Transverse colon (tissue), 4 donors: ENCODE measurements around the gene EXOC6.

Source experiments
- POLR2A ChIP-seq: fragments of 450-650 bp; IDR thresholded peaks from one replicate; pipeline ENCODE4 v1.6.1; 2016; ENCODE audit warnings: antibody characterized with exemption, mild to moderate bottlenecking, moderate library complexity
- POLR2AphosphoS5 ChIP-seq, 3 donors: sonication (generic); formaldehyde crosslinking; IDR thresholded peaks; one replicate each; pipeline ENCODE4 v1.6.1; 2016; ENCODE audit warnings: antibody characterized with exemption in 3 of 3
- TF ChIP-seq, protein P1 (sequence below), 5 experiments: fragments of 200-600 bp in 3 of 5; fragments of 450-650 bp in 2 of 5; sonication (generic) in 3 of 5; IDR thresholded peaks; 1 replicate in 2 of 5; 2 replicates in 3 of 5; pipeline ENCODE4 v1.5.1; 2016 to 2017; ENCODE audit warnings: antibody characterized with exemption in 5 of 5, inconsistent platforms in 3 of 5, mild to moderate bottlenecking in 2 of 5, moderate library complexity in 1 of 5

DNA sequence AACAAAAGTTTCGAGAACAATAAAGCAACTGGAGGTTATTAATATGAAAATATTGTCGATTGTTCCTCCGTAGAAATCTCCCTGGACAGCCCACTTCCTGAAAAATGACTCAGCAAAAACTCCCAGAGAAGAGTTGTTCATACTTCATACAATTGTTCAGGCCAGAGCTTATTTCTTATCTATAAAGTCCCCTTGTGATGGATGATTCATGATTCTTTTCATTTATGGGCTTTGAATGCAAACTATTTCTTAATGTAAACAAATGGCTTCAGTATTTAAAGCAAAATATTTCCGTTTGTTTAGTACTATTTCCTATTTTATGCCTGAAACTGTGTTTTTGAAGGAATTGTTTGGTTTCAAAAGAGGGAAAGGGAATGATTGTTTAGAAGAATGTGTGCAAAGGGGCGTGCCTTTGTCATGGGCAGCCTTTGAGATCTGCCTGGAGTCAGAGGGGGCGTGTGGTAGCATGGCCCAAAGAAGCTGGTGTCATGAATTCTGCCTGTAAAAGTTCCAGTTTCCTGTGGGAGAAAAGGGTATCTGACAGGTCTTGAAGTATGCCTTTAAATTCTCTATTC is 26.2 kb upstream of the EXOC6 start:
- TF ChIP-seq, protein P1, sequence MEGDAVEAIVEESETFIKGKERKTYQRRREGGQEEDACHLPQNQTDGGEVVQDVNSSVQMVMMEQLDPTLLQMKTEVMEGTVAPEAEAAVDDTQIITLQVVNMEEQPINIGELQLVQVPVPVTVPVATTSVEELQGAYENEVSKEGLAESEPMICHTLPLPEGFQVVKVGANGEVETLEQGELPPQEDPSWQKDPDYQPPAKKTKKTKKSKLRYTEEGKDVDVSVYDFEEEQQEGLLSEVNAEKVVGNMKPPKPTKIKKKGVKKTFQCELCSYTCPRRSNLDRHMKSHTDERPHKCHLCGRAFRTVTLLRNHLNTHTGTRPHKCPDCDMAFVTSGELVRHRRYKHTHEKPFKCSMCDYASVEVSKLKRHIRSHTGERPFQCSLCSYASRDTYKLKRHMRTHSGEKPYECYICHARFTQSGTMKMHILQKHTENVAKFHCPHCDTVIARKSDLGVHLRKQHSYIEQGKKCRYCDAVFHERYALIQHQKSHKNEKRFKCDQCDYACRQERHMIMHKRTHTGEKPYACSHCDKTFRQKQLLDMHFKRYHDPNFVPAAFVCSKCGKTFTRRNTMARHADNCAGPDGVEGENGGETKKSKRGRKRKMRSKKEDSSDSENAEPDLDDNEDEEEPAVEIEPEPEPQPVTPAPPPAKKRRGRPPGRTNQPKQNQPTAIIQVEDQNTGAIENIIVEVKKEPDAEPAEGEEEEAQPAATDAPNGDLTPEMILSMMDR (IDR thresholded peaks at IDR 0.05): no peak
- TF ChIP-seq POLR2A: no peak
- no peak for TF ChIP-seq POLR2AphosphoS5 (IDR thresholded peaks at IDR 0.05)
